SK-N-SH treated with all-trans-retinoic acid at 6 μM for 48 hours (cell line): ENCODE measurements around the gene MILR1.

Experiments
- ARNTL ChIP-seq: fragments of 450-650 bp; formaldehyde crosslinking; IDR thresholded peaks from 2 replicates; pipeline ENCODE4 v1.5.0; 2020; ENCODE audit warnings: low read depth, mild to moderate bottlenecking, moderate library complexity, borderline replicate concordance
- ESRRG ChIP-seq: fragments of 250-450 bp; sonication (Bioruptor Pico); IDR thresholded peaks from 2 replicates; pipeline ENCODE4 v1.6.1; 2021; ENCODE audit warnings: mild to moderate bottlenecking
- GLIS3 ChIP-seq: fragments of 250-450 bp; sonication (Bioruptor Pico); IDR thresholded peaks from 2 replicates; pipeline ENCODE4 v1.5.0; 2020; ENCODE audit warnings: mild to moderate bottlenecking, moderate library complexity
- PATZ1 ChIP-seq: fragments of 250-450 bp; sonication (Bioruptor Pico); IDR thresholded peaks from 2 replicates; pipeline ENCODE4 v1.8.0; 2020; ENCODE audit warnings: mild to moderate bottlenecking, moderate library complexity, borderline replicate concordance
- RARB ChIP-seq: fragments of 250-450 bp; sonication (Bioruptor Pico); IDR thresholded peaks from 2 replicates; pipeline ENCODE4 v1.8.0; 2021; ENCODE audit warnings: mild to moderate bottlenecking, moderate library complexity
- TOX ChIP-seq: fragments of 250-450 bp; sonication (Bioruptor Pico); IDR thresholded peaks from 2 replicates; pipeline ENCODE4 v1.8.0; 2021; ENCODE audit warnings: mild to moderate bottlenecking, moderate library complexity, borderline replicate concordance
- ZC3H10 ChIP-seq: fragments of 250-450 bp; sonication (Bioruptor Pico); IDR thresholded peaks from 2 replicates; pipeline ENCODE4 v1.5.1; 2021; ENCODE audit warnings: mild to moderate bottlenecking, moderate library complexity
- ZFP30 ChIP-seq: fragments of 450-650 bp; formaldehyde crosslinking; IDR thresholded peaks from 2 replicates; pipeline ENCODE4 v1.5.0; 2022; ENCODE audit warnings: mild to moderate bottlenecking, moderate library complexity
- ZNF565 ChIP-seq: fragments of 450-650 bp; formaldehyde crosslinking; conservative IDR thresholded peaks from 2 replicates; pipeline ENCODE4 v1.5.0; 2020; ENCODE audit warnings: low read depth, mild to moderate bottlenecking, moderate library complexity
- ZNF70 ChIP-seq: fragments of 450-650 bp; formaldehyde crosslinking; IDR thresholded peaks from 2 replicates; pipeline ENCODE4 v1.5.0; 2020; ENCODE audit warnings: mild to moderate bottlenecking, moderate library complexity
- ZNF8 ChIP-seq: fragments of 450-650 bp; formaldehyde crosslinking; IDR thresholded peaks from 2 replicates; pipeline ENCODE4 v1.5.0; 2020; ENCODE audit warnings: mild to moderate bottlenecking, moderate library complexity

GRCh38 chr17:64447526-64447925 is 1.4 kb upstream of the MILR1 start:
- no peak for TF ChIP-seq ARNTL (CRISPR knock-in tag)
- TF ChIP-seq GLIS3 (CRISPR knock-in tag) = no peak
- TF ChIP-seq ZNF70 = no peak
- no peak for TF ChIP-seq PATZ1 (CRISPR knock-in tag)
- TF ChIP-seq ZNF8 (CRISPR knock-in tag) = no peak
- no peak for TF ChIP-seq ZNF565 (CRISPR knock-in tag)
- TF ChIP-seq TOX (CRISPR knock-in tag) = no peak
- TF ChIP-seq ZFP30 (CRISPR knock-in tag) = no peak
- TF ChIP-seq ESRRG (CRISPR knock-in tag) = no peak
- no peak for TF ChIP-seq ZC3H10 (CRISPR knock-in tag)
- no peak for TF ChIP-seq RARB
